Upper lobe of left lung (tissue), 4 donors: ENCODE results near the gene MEGF8.

Experiments used
- CTCF ChIP-seq, 6 experiments: fragments of 450-650 bp in 4 of 6; fragments of 200-600 bp in 2 of 6; sonication (generic) in 2 of 6; IDR thresholded peaks; one replicate each; pipeline ENCODE4 v1.5.1; 2016 to 2019; ENCODE audit warnings: antibody characterized with exemption in 6 of 6
- EP300 ChIP-seq, 4 donors: sonication (generic); formaldehyde crosslinking; IDR thresholded peaks; one replicate each; pipeline ENCODE4 v1.5.1; 2017; ENCODE audit warnings: antibody characterized with exemption in 4 of 4, control low read depth in 2 of 4
- POLR2A ChIP-seq, 4 donors: fragments of 450-650 bp; IDR thresholded peaks; one replicate each; pipeline ENCODE4 v1.5.1; 2016 to 2017; ENCODE audit warnings: antibody characterized with exemption in 4 of 4, mild to moderate bottlenecking in 2 of 4

- no peak for TF ChIP-seq CTCF (IDR thresholded peaks at IDR 0.05)
- TF ChIP-seq POLR2A (IDR thresholded peaks at IDR 0.05) = no peak
- TF ChIP-seq EP300 (IDR thresholded peaks at IDR 0.05) = no peak
Observed at GRCh38 chr19:42287017-42287826, 38.2 kb upstream of the MEGF8 start.
